Calu3 (cell line): ENCODE measurements around the gene RGS1. TPM values are rescaled to one million over a fixed set of nuclear protein-coding genes. Genes with fewer than 3 reads are reported as not detected.

Experiments
- BruUV-seq: library from RNA; stranded (reverse); fragments of 400-500 nt; replicated peaks from 2 replicates; lab custom pipeline; 2021; lab: Mats Ljungman, UMichigan
- CTCF ChIA-PET: fragments of 300-600 bp; sonication (Branson Sonifier 250); formaldehyde crosslinking; loops from one replicate; lab custom pipeline; 2022; ENCODE audit warnings: antibody characterized with exemption; lab: Charles Lee
- DNase-seq: peaks from one replicate; pipeline ENCODE4 v3.0.0; 2022
- H3K27ac Mint-ChIP-seq: one replicate; pipeline ENCODE4 v1.8.0; 2022; ENCODE audit warnings: mixed read lengths; ENCODE audit not compliant: unreplicated experiment
- H3K27me3 Mint-ChIP-seq: one replicate; pipeline ENCODE4 v1.8.0; 2022; ENCODE audit warnings: mixed read lengths; ENCODE audit not compliant: unreplicated experiment
- H3K36me3 Mint-ChIP-seq: one replicate; pipeline ENCODE4 v1.8.0; 2022; ENCODE audit warnings: mild to moderate bottlenecking, moderate library complexity, mixed read lengths; ENCODE audit not compliant: insufficient read depth, unreplicated experiment
- H3K4me1 Mint-ChIP-seq: one replicate; pipeline ENCODE4 v1.8.0; 2022; ENCODE audit warnings: mild to moderate bottlenecking, low read depth, mixed read lengths; ENCODE audit not compliant: unreplicated experiment
- H3K4me3 Mint-ChIP-seq: one replicate; pipeline ENCODE4 v1.8.0; 2022; ENCODE audit warnings: mild to moderate bottlenecking, low read depth, moderate library complexity, mixed read lengths; ENCODE audit not compliant: unreplicated experiment
- H3K9me3 Mint-ChIP-seq: one replicate; pipeline ENCODE4 v1.8.0; 2022; ENCODE audit warnings: low read depth, mixed read lengths; ENCODE audit not compliant: unreplicated experiment
- CTCF ChIP-seq: fragments of 200-600 bp; IDR thresholded peaks from one replicate; pipeline ENCODE4 v1.8.0; 2022; ENCODE audit warnings: antibody characterized with exemption; ENCODE audit not compliant: unreplicated experiment
- intact Hi-C: fragments of 100-400 bp; cut with micrococcal nuclease; formaldehyde crosslinking; loops from one replicate; pipeline ENCODE4 v1.10.0; 2022; ENCODE audit not compliant: unreplicated experiment
- total RNA-seq: library from RNA; stranded (reverse); gene quantifications from 2 replicates; pipeline ENCODE4 v1.2.3, GENCODE V29; 2022

The RGS1 gene
- total RNA-seq, 1 experiment from 2014 or later: not detected

- intact Hi-C loops: no loop called here
- CTCF ChIA-PET: no interaction called here
- H3K4me1 Mint-ChIP-seq: peaks cover 16% of the 10 kb centered on the region
- H3K27ac Mint-ChIP-seq: no peak overlapping the region
- H3K9me3 Mint-ChIP-seq: no peaks in the 10 kb centered on the region
- no peaks in the 10 kb centered on the region for H3K36me3 Mint-ChIP-seq
- H3K4me3 Mint-ChIP-seq: no peak overlapping the region
- no peak for TF ChIP-seq CTCF
- DNase-seq: no peak
- no TSS peak for BruUV-seq
- H3K27me3 Mint-ChIP-seq: no peaks in the 10 kb centered on the region
These were observed 20.2 kb upstream of the RGS1 start for GRCh38 chr1:192555399-192555798.

GRCh38 chr1:192557841-192558595, 17.6 kb upstream of the RGS1 start:
- H3K4me3 Mint-ChIP-seq: no peak overlapping the region
- CTCF ChIA-PET: no interaction called here

GRCh38 chr1:192559115-192560006, 16.2 kb upstream of the RGS1 start:
- Mint-ChIP-seq H3K4me3 (no peak overlapping the region), H3K4me1 (peaks cover 8% of the 10 kb centered on the region), H3K27ac (no peak overlapping the region), H3K9me3 (no peaks in the 10 kb centered on the region), H3K27me3 (no peaks in the 10 kb centered on the region), H3K36me3 (no peaks in the 10 kb centered on the region)
- CTCF ChIA-PET: no interaction called here
- no TSS peak for BruUV-seq
- DNase-seq: no peak
- intact Hi-C loops: no loop called here
- no peak for TF ChIP-seq CTCF

More at GRCh38 chr1:192557841-192558595, 17.6 kb upstream of the RGS1 start:
- no peak for TF ChIP-seq CTCF
- BruUV-seq: no TSS peak
- intact Hi-C loops: no loop called here
- no peaks in the 10 kb centered on the region for H3K9me3 Mint-ChIP-seq
- H3K4me1 Mint-ChIP-seq: peaks cover 8% of the 10 kb centered on the region
- H3K36me3 Mint-ChIP-seq: no peaks in the 10 kb centered on the region
- no peak overlapping the region for H3K27ac Mint-ChIP-seq
- DNase-seq: no peak
- H3K27me3 Mint-ChIP-seq: no peaks in the 10 kb centered on the region

- intact Hi-C loops: no loop called here
- TF ChIP-seq CTCF: no peak
- Mint-ChIP-seq H3K4me3 (no peak overlapping the region), H3K4me1 (peaks cover 8% of the 10 kb centered on the region), H3K27ac (no peak overlapping the region), H3K9me3 (no peaks in the 10 kb centered on the region), H3K36me3 (no peaks in the 10 kb centered on the region), H3K27me3 (no peaks in the 10 kb centered on the region)
- CTCF ChIA-PET: no interaction called here
- BruUV-seq: no TSS peak
- DNase-seq: no peak
These were observed 14.3 kb upstream of the RGS1 start for GRCh38 chr1:192561301-192561700.
